Stomach smooth muscle (tissue), 2 donors: ENCODE data around the gene N4BP2L1.
"Not testable (repeated sequence)": the region's sequence is repeated elsewhere in the genome, so short reads cannot be mapped to it uniquely, and the experiment has no call there.

ENCODE experiments used
- H3K27ac ChIP-seq: one replicate; pipeline ENCODE4 v1.7.0; 2013; ENCODE audit warnings: mild to moderate bottlenecking, low read length, inconsistent platforms
- H3K27me3 ChIP-seq, 2 donors: one replicate each; pipeline ENCODE4 v1.7.0; 2013; ENCODE audit warnings: low read length in 2 of 2; ENCODE audit not compliant: insufficient read depth in 2 of 2, control insufficient read depth in 1 of 2
- H3K36me3 ChIP-seq, 2 donors: one replicate each; pipeline ENCODE4 v1.7.0; 2013; ENCODE audit warnings: low read length in 2 of 2; ENCODE audit not compliant: control insufficient read depth in 2 of 2, insufficient read depth in 2 of 2
- H3K4me1 ChIP-seq: one replicate; pipeline ENCODE4 v1.7.0; 2013; ENCODE audit warnings: low read length; ENCODE audit not compliant: control insufficient read depth, insufficient read depth
- H3K4me3 ChIP-seq, 2 donors: one replicate each; pipeline ENCODE4 v1.7.0; 2013; ENCODE audit warnings: low read length in 2 of 2
- H3K9ac ChIP-seq, 2 donors: one replicate each; pipeline ENCODE4 v1.7.0; 2013; ENCODE audit warnings: low read length in 2 of 2, mild to moderate bottlenecking in 1 of 2
- H3K9me3 ChIP-seq, 2 donors: one replicate each; pipeline ENCODE4 v1.7.0; 2013; ENCODE audit warnings: low read length in 2 of 2; ENCODE audit not compliant: control insufficient read depth in 2 of 2
- donor health status: healthy.
- donor health status: Pancreatic carcinoma.

N4BP2L1 gene

DNA sequence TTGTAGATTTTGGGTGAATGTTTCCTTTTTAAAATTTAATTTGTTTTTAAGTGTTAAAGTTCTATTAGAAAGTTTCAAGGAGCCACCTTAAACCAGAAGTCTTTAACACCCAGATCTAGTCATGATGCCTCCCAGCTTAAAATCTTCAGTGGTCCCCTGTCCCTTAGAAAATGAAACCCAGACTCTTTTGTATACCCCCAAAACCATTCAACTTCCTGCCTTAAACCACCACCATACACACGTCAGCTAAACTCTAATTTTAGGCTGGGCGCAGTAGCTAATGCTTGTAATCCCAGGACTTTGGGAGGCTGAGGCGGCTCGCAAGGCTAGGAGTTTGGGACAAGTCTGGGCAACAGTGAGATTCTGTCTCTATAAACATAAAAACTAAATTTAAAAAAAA is 37.9 kb downstream of the N4BP2L1 start:
- no peak overlapping the region for H3K27ac ChIP-seq

DNA sequence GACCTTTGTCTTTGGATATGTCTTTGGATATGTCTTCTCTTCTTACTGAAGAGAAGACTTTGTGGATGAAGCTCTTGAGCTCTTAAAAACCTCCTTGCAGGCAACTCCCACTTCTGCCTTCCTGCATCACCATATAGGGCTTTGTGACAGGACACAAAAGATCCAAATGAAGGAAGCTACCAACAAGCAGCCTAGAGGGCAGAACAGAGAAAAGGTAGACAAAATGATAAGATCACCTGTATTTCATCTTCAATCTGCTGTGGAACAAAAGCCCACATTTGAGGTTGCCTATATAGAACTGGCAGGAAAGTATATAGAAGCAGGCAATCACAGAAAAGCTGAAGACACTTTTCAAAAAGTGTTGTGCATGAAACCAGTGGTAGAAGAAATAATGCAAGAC is 42.5 kb downstream of the N4BP2L1 start:
- no peak overlapping the region for H3K9ac ChIP-seq
- H3K36me3 ChIP-seq, result no peaks in the 10 kb centered on the region
- H3K9me3 ChIP-seq, result no peaks in the 10 kb centered on the region
- no peak overlapping the region for H3K27ac ChIP-seq
- H3K4me1 ChIP-seq, result no peaks in the 10 kb centered on the region
- no peaks in the 10 kb centered on the region for H3K27me3 ChIP-seq
- no peak overlapping the region for H3K4me3 ChIP-seq

More for the DNA sequence above, 37.9 kb downstream of the N4BP2L1 start:
- Histone ChIP-seq H3K36me3 (no peaks in the 10 kb centered on the region), H3K9me3 (no peaks in the 10 kb centered on the region), H3K27me3 (no peaks in the 10 kb centered on the region), H3K4me1 (no peaks in the 10 kb centered on the region), H3K9ac (no peak overlapping the region), H3K4me3 (no peak overlapping the region)

DNA sequence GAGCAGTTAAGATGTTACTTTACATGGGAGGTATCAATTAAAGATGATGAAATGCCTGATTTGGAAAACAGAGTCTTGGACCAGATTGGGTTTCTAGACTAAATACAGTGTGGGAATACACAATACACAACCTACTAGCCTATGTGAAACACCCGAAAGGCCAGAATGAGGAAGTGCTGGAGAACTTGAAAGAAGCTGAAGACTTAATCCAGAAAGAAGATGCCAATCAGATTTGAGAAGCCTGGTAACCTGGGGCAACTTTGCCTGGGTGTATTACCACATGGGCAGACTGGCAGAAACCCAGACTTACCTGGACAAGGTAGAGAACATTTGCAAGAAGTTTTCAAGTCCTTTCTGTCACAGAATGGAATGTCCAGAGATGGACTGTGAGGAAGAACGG is 43.2 kb downstream of the N4BP2L1 start:
- Histone ChIP-seq H3K9me3 (no peaks in the 10 kb centered on the region), H3K9ac (no peak overlapping the region), H3K27me3 (no peaks in the 10 kb centered on the region), H3K4me3 (no peak overlapping the region), H3K4me1 (no peaks in the 10 kb centered on the region), H3K27ac (no peak overlapping the region), H3K36me3 (no peaks in the 10 kb centered on the region)

DNA sequence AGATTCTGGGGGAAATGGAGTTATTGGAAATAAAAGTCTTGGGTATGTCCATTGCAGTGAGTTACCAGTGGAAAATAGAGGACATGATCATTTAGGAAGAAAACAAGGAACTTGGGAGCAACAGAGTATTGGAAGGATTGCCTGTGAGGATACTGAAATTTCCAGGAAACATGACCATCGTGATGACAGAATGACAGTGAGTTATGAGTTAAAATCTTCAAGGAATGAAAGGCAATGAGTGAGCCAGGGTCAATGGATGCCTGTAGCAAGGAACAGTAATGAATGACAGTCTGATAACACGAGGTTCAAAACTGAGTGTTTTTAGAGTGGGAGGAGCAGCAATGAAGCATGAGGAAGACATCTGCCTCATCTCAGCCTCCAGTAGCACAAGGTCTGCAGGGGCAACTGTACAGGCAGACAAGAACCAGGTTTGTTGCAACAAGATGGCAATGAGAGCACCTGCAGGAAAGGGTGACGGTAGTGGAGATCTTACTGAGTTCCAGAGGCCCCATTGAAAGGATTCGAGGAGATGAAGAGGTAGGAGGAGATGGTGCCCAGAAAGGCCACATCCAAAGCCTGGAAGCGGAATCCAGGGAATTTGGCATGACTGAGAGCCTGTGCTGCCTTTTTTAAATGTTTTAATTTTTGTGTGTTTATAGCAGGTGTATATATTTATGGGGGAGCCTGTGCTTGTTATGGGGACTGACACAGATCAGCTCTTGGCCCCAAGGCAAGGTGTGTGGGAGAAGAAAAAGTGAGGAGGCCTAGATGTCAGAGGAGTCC is 43.9 kb downstream of the N4BP2L1 start:
- H3K9me3 ChIP-seq, result no peaks in the 10 kb centered on the region
- no peaks in the 10 kb centered on the region for H3K36me3 ChIP-seq

DNA sequence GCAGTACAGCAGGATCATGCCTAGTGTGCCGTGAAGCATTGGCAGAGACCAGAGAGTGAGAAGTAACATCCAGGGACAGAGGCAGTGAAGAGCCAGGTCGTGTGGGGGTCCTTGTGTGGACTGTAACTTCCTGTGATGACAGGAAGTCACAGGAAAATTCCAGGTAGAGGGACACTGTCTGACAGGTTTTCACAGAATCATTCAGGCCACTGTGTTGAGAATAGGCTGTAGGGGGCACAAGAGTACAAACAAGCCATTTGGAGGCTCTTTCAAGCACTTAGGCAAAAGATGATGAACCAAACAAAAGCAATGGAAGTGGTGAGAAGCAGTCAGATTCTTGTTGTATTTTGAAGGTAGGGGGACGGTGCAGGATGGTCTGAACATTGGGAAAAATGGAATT is 46.4 kb downstream of the N4BP2L1 start:
- H3K4me1 ChIP-seq, result no peaks in the 10 kb centered on the region
- H3K27ac ChIP-seq, result no peak overlapping the region
- H3K9me3 ChIP-seq, result no peaks in the 10 kb centered on the region
- no peak overlapping the region for H3K9ac ChIP-seq
- H3K4me3 ChIP-seq, result no peak overlapping the region
- H3K27me3 ChIP-seq, result no peaks in the 10 kb centered on the region
- no peaks in the 10 kb centered on the region for H3K36me3 ChIP-seq

More for the DNA sequence above, 43.9 kb downstream of the N4BP2L1 start:
- H3K9ac ChIP-seq, result no peak overlapping the region
- no peaks in the 10 kb centered on the region for H3K4me1 ChIP-seq
- H3K27ac ChIP-seq, result no peak overlapping the region
- H3K27me3 ChIP-seq, result no peaks in the 10 kb centered on the region
- H3K4me3 ChIP-seq, result no peak overlapping the region

DNA sequence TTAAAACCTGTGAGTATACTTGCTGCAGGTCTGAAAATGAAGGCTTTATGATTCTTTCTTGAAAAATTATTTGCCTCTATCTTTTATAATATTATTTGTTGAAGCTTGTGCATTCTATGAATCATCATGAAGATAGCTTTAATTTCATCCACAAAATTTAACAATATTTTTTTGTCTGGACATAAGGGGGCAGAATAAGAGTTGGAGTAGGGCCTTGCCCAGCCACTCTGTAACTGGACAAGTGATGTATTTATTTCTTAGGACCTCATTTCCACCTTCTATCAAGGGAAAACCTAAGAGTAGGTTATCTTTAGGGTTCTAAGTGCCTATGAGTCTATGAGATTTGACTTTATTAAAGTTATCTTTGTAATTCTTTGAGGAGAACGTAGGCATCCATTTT is 49.9 kb downstream of the N4BP2L1 start:
- H3K9ac ChIP-seq, result no peak overlapping the region
- no peaks in the 10 kb centered on the region for H3K27me3 ChIP-seq
- no peaks in the 10 kb centered on the region for H3K9me3 ChIP-seq
- no peaks in the 10 kb centered on the region for H3K4me1 ChIP-seq
- H3K36me3 ChIP-seq, result no peaks in the 10 kb centered on the region
- no peak overlapping the region for H3K4me3 ChIP-seq
- H3K27ac ChIP-seq, result no peak overlapping the region

DNA sequence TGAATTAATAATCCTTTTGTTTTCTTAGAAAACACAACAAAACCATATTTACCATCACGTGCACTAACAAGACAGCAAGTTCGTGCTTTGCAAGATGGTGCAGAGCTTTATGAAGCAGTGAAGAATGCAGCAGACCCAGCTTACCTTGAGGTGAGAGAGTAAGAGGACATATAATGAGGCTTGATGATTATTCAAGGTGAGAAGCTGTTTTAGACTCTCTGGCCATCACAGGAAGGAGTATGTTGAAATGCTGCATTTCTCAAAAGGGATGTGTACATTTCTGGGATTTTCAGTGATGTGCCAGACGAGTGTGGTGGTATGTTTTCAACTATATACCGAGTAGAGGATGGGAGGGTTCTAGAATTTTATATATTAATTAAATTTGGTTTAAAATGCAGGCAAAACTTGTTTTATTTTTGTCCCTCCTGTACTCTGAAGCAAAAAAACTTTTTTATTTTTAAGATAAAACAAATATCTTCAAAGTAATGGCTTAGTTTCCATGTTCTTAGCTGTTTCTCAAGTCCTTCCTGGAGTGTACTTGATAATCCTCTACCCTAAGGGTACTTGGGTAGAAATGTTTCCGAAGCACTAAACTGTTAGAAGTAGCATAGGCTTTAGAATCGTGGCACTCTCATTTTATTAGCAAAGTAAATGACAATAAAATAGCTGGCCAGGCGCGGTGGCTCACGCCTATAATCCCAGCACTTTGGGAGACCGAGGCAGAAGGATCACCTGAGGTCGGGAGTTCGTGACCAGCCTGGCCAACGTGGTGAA is 51.1 kb downstream of the N4BP2L1 start:
- no peaks in the 10 kb centered on the region for H3K9me3 ChIP-seq
- H3K27me3 ChIP-seq, result no peaks in the 10 kb centered on the region
- H3K4me1 ChIP-seq, result no peaks in the 10 kb centered on the region
- no peak overlapping the region for H3K27ac ChIP-seq
- no peaks in the 10 kb centered on the region for H3K36me3 ChIP-seq
- no peak overlapping the region for H3K4me3 ChIP-seq
- no peak overlapping the region for H3K9ac ChIP-seq

DNA sequence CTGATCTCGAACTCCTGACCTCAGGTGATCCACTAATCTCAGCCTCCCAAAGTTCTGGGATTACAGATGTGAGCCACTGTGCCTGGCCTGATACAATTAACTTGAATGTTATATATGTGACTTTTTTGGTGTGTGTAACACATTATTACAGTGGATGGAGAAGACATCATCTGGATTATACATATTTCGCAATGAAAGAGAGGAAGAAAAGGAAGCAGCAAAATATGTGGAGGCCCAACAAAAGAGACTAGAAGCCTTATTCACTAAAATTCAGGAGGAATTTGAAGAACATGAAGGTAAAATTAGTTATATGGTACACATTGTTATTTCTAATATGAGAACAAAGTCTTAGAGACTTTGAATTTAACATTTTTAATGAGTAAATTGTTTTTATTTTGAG is 57.1 kb downstream of the N4BP2L1 start:
- Histone ChIP-seq H3K9ac (no peak overlapping the region), H3K27me3 (no peaks in the 10 kb centered on the region), H3K36me3 (no peaks in the 10 kb centered on the region), H3K4me1 (no peaks in the 10 kb centered on the region), H3K27ac (no peak overlapping the region), H3K4me3 (no peak overlapping the region), H3K9me3 (no peaks in the 10 kb centered on the region)

DNA sequence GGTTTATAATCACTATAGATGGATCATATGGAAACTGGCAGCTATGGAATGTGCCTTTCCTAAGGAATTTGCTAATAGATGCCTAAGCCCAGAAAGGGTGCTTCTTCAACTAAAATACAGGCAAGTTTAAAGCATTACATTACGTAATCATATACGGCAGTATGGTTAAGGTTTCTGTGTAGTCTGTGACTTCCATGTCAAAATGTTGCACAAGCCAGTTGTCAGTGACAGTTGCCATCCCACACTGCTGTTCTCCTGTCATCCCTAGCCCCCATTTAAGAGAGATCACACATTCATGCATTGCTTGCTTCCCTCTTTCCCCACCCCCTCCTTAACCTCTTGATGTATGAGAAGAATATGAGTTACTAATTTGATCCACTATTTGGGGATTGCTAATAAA is 65.4 kb downstream of the N4BP2L1 start:
- H3K27ac ChIP-seq, result no peak overlapping the region
- H3K36me3 ChIP-seq, result no peaks in the 10 kb centered on the region
- H3K4me1 ChIP-seq, result no peaks in the 10 kb centered on the region
- H3K27me3 ChIP-seq, result no peaks in the 10 kb centered on the region
- no peak overlapping the region for H3K9ac ChIP-seq
- no peaks in the 10 kb centered on the region for H3K9me3 ChIP-seq
- no peak overlapping the region for H3K4me3 ChIP-seq

DNA sequence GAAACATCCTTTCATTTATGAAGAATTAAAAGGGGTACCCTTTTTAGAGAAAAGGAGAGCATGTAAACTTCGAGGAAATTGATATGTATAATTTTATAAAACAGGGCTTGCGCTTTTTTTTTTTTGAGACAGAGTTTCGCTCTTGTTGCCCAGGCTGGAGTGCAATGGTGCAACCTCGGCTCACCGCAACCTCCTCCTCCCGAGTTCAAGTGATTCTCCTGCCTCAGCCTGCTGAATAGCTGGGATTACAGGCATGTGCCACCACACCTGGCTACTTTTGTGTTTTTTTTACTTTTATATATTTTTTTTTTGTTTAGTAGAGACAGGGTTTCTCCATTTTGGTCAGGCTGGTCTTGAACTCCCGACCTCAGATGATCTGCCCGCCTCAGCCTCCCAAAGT is 72.0 kb downstream of the N4BP2L1 start:
- H3K9ac ChIP-seq, H3K9me3 ChIP-seq, H3K27ac ChIP-seq, H3K4me1 ChIP-seq, H3K4me3 ChIP-seq, H3K27me3 ChIP-seq, H3K36me3 ChIP-seq: not testable (repeated sequence)

DNA sequence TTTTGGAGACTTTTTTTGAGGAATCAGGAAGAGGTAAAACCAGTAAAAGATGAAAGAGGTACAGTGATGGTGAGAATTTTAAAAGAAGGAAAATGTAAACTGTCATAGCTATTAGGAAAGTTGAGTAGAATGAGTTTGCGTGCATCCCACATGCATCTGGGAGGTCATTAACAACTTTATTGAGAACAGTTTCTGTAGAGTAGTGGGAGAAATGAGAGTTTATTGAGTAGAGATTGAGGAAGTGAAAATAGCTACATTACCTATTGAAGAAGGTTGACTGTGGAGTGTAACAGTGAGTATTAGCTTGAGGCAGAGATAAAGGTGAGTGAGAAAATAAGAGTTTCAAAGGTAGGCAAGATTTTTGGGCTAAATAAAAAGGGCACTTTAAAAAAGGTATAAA is 73.9 kb downstream of the N4BP2L1 start:
- no peaks in the 10 kb centered on the region for H3K4me1 ChIP-seq
- no peaks in the 10 kb centered on the region for H3K36me3 ChIP-seq

More for the DNA sequence above, 73.9 kb downstream of the N4BP2L1 start:
- Histone ChIP-seq H3K27ac (no peak overlapping the region), H3K4me3 (no peak overlapping the region), H3K27me3 (no peaks in the 10 kb centered on the region), H3K9me3 (no peaks in the 10 kb centered on the region), H3K9ac (no peak overlapping the region)
